Superior temporal gyrus (tissue), 1 donor: ENCODE data around the gene PPP6R2.
"Not testable (repeated sequence)": the region's sequence is repeated elsewhere in the genome, so short reads cannot be mapped to it uniquely, and the experiment has no call there.

Experiments
- DNase-seq: peaks from one replicate; pipeline ENCODE4 v3.0.0-alpha.2; 2016; ENCODE audit errors: extremely low spot score

Gene PPP6R2

GRCh38 chr22:50432131-50432876, 89.2 kb downstream of the PPP6R2 start:
- no peak for DNase-seq

- DNase-seq = not testable (repeated sequence)
These were observed 89.9 kb downstream of the PPP6R2 start for GRCh38 chr22:50432877-50433510.

- DNase-seq = no peak
These were observed 91.7 kb downstream of the PPP6R2 start for GRCh38 chr22:50434849-50435248.

- DNase-seq = no peak
These were observed 92.3 kb downstream of the PPP6R2 start for GRCh38 chr22:50435291-50436014.

- no peak for DNase-seq
These were observed 93.1 kb downstream of the PPP6R2 start for GRCh38 chr22:50436015-50436830.

- DNase-seq = no peak
These were observed 93.8 kb downstream of the PPP6R2 start for GRCh38 chr22:50436841-50437341.

GRCh38 chr22:50437511-50438304, 94.6 kb downstream of the PPP6R2 start:
- DNase-seq = no peak

- DNase-seq = no peak
These were observed 95.5 kb downstream of the PPP6R2 start for GRCh38 chr22:50438305-50439275.

- no peak for DNase-seq
These were observed 96.3 kb downstream of the PPP6R2 start for GRCh38 chr22:50439314-50439870.

GRCh38 chr22:50439871-50440331, 96.8 kb downstream of the PPP6R2 start:
- no peak for DNase-seq

- no peak for DNase-seq
These were observed 97.6 kb downstream of the PPP6R2 start for GRCh38 chr22:50440544-50441249.

GRCh38 chr22:50441428-50441993, 98.4 kb downstream of the PPP6R2 start:
- no peak for DNase-seq

GRCh38 chr22:50443197-50443596, 100.1 kb downstream of the PPP6R2 start:
- no peak for DNase-seq

- no peak for DNase-seq
These were observed 100.9 kb downstream of the PPP6R2 start for GRCh38 chr22:50443801-50444625.

- DNase-seq = no peak
These were observed 101.5 kb downstream of the PPP6R2 start for GRCh38 chr22:50444663-50445062.

- no peak for DNase-seq
These were observed 102.1 kb downstream of the PPP6R2 start for GRCh38 chr22:50445071-50445879.
